GM21390 (cell line): ENCODE data around the gene ZFAND4.
"Not testable (repeated sequence)": the region's sequence is repeated elsewhere in the genome, so short reads cannot be mapped to it uniquely, and the experiment has no call there.

Experiments
- ATAC-seq: cut with Tn5 transposase; IDR thresholded peaks from one replicate; pipeline ENCODE4 v1.9.1; 2021; ENCODE audit not compliant: unreplicated experiment

Gene ZFAND4

GRCh38 chr10:45672181-45673073, at the start of gene ZFAND4:
Gene ZFAND4 (minus strand): TSS chr10:45672772. CDS start chr10:45663725, 9,047 bp downstream.
- ATAC-seq, result peak; percentile 98

DNA sequence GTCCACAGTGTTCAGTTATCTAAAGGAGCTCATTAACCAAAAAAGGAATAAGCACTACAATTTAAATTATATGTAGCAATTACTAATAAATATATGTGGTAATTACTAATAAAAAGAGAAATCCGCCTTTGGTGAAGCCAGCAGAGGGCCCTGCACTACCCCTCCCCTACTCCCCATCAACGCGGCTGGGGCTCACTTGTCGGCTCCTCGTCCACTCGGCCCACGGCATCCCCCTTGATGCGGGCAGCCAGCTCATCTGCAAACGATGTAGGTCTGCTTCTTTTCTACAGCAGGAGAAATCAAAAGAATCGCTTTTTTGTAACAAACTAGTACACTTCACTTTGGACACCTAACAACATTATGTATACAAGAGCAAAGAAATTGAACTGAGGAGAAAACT, 48.9 kb upstream of the ZFAND4 start:
- ATAC-seq, result not testable (repeated sequence)

GRCh38 chr10:45717642-45718041, 45.1 kb upstream of the ZFAND4 start:
- ATAC-seq, result not testable (repeated sequence)

DNA sequence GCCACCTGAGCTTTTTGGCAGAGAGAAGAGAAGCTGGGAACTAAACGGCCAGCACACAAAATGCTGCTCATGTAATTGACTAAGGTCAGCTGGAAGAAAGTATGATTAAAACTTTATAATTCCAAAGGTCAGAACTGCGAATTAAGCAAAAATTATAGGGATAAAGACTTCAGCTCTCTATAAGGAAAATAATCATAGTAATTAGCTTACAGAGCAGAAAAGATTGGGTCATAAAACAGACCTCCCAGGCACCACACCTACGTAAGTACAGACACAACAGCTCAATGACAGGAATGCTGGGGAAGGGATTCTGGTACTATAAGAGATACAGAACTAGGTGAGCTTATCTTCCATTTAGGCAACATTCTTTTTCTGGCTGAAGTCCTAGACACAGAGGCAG, 44.5 kb upstream of the ZFAND4 start:
- ATAC-seq, result not testable (repeated sequence)

DNA sequence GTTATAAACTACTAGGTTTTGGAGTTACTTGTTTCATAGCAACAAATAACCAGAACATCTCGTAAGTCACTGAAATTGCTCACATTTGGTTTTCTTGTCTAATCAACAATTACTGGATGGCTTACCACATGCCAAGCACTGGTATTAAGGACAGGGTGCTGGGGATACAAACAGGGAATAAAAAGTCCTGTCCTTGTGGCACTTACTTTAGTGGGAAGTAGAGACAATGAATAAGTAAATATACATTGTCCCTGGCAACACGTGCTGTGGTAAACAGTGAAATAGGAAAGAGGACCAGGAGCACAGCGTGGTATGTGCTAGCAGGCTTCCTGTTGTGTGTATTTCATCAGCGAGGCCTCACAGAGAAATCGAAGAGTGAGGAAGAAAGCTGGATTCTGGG, 38.7 kb upstream of the ZFAND4 start:
- ATAC-seq, result not testable (repeated sequence)

GRCh38 chr10:45710200-45710796, 37.7 kb upstream of the ZFAND4 start:
- ATAC-seq, result peak; percentile 82

DNA sequence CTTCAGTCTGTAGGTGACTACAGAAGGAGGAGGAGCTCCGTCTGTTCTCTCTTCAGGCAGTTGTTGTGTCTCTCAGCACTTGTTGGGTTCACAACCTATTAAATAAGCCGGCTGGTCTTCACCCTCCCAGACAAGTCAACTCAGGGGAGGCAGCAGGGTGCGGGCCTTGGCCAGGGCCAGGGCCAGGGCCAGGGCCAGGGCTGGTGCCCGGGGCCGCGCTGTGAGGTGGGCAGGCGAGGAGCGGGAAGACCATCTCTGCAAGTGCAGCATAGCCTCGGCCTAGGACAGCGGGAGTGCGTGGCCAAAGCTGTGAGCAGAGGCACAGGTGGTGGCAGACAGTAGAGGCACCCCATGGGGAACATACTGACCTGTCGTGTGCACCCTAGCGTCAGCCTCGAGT, 5.9 kb upstream of the ZFAND4 start:
- ATAC-seq, result not testable (repeated sequence)

- ATAC-seq, result no peak
Observed at GRCh38 chr10:45675388-45675787, 2.8 kb upstream of the ZFAND4 start.

GRCh38 chr10:45673074-45673648, 589 bp upstream of the ZFAND4 start:
- no peak for ATAC-seq

DNA sequence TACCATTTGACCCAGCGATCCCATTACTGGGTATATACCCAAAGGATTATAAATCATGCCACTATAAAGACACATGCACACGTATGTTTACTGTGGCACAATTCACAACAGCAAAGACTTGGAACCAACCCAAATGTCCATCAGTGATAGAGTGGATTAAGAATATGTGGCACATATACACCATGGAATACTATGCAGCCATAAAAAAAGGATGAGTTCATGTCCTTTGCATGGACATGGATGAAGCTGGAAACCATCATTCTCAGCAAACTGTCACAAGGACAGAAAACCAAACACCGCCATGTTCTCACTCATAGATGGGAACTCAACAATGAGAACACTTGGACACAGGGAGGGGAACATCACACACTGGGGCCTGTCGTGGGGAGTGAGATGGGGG, 1.3 kb downstream of the ZFAND4 start:
- not testable (repeated sequence) for ATAC-seq

- ATAC-seq, result not testable (repeated sequence)
Observed at GRCh38 chr10:45669897-45670296, 2.7 kb downstream of the ZFAND4 start.

DNA sequence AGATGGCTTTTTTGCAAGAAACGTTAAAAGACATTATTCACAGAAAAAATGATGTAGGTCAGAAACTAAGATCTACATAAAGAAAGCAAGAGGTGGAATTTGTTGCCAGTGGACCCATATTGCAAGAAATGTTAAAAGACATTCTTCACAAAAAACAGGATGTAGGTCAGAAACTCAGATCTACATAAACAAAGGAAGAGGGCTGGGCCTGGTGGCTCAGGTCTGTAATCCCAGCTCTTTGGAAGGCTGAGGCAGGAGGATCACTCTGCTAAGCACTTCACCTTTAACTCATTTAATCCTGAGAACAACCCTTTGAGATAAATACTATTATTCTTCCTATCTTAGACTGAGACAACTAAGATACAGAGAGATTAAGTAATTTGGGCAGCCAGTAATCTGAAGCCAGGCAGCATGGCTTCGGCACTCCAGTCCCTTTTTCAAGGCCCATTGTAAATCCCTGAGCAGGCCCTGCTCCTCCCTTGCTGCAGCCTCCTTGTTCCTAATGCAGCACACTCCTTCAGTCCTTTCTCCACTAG, 11.6 kb downstream of the ZFAND4 start:
- ATAC-seq, result no peak

GRCh38 chr10:45657033-45657926, 15.3 kb downstream of the ZFAND4 start:
- no peak for ATAC-seq

DNA sequence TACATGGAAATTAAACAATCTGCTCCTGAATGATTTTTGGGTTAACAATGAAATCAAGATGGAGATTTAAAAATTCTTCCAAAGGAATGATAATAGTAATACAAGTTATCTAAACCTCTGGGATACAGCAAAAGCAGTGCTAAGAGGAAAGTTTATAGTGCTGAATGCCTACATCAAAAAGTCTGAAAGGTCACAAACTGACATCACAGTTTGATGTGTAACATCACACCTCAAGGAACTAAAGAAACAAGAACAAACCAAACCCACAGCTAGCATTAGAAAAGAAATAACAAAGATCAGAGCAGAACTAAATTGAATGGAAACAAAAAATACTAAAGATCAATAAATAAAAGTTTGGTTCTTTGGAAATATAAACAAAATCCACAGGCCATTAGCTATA, 17.4 kb downstream of the ZFAND4 start:
- no peak for ATAC-seq

- ATAC-seq, result not testable (repeated sequence)
Observed at GRCh38 chr10:45654753-45655141, 17.8 kb downstream of the ZFAND4 start.

DNA sequence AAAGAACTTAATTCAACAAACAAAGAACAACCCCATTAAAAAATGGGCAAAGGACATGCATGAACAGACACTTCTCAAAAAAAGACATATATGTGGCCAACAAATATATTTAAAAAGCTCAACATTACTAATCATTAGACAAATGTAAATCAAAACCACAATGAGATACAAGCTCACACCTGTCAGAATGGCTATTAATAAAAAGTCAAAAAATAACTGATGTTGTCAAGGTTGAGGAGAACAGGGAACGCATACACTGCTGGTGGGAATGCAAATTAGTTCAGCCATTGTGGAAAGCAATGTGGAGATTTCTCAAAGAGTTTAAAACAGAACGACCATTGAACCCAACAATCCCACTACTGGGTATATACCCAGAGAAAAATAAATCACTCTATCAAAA, 19.1 kb downstream of the ZFAND4 start:
- peak; percentile 56 for ATAC-seq

DNA sequence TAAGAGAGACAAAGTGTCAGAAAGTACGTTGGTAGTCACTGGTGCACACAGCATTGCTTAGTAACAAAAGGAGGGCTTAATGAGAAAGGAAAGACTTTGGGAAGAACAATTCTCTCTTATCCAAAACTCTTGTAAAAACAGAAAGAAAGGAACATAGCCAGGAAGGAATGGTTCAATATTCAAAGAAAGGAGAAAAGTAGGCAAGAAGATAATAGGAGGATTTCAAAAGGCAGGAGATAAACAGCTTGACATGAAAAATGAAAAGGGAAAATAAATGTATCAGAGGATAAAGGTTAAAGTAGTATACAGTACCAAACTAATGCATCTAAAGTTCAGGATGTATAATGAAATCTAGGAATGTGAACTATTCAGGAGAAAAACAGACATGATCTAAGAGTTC, 20.1 kb downstream of the ZFAND4 start:
- no peak for ATAC-seq

GRCh38 chr10:45649296-45649695, 23.3 kb downstream of the ZFAND4 start:
- no peak for ATAC-seq

- no peak for ATAC-seq
Observed at GRCh38 chr10:45647118-45647517, 25.5 kb downstream of the ZFAND4 start.

DNA sequence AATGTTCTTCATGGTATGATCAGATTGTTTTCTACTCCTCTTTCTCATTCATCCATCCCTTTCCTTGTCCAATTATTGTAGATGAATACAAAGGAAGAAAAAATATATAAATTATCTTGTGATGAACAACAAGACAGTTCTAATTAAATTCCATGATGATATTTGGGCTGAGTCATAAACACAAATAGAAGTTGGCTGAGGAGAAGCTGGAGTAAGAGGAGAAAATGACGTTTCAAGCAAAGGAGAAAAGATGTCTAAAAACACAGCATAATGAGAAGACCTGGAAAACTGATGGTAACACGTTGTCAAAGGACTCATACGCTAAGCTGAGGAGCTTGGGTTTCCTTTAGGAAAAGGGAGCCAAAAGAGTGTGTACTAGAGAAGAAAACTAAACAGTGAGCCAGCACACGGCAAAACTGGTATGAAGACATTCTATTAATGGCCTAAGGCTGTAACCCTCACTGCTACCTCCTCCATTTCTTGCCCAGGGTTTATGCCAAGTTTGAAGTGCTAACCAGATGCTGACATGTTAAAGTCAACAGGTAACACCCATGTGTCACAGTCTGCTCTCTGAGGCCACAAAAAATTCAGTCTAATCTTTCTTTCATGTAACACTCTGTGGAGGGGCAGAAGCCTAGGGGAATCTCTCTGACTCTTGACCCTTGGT, 26.1 kb downstream of the ZFAND4 start:
- no peak for ATAC-seq
